PC-3 (cell line): ENCODE results near the gene TRPV6. TPM values are rescaled to one million over a fixed set of nuclear protein-coding genes. Genes with fewer than 3 reads are reported as not detected.

Experiments used
- ATAC-seq: fragments of 200-7000 bp; cut with Tn5 transposase; 2 replicates; pipeline ENCODE4 v1.9.1; 2020; ENCODE audit warnings: mild to moderate bottlenecking, moderate library complexity
- BruUV-seq: library from RNA; stranded (reverse); fragments of 400-500 nt; replicated peaks from 2 replicates; lab custom pipeline; 2021; lab: Mats Ljungman, UMichigan
- CTCF ChIA-PET: fragments of 300-600 bp; sonication (Branson Sonifier 250); formaldehyde crosslinking; loops from one replicate; lab custom pipeline; 2022; ENCODE audit warnings: antibody characterized with exemption; lab: Charles Lee
- POLR2A ChIA-PET: fragments of 300-600 bp; sonication (Branson Sonifier 250); formaldehyde crosslinking; loops from one replicate; lab custom pipeline; 2022; ENCODE audit warnings: antibody characterized with exemption; ENCODE audit not compliant: unreplicated experiment; lab: Charles Lee
- DNase-seq: peaks from one replicate; pipeline ENCODE4 v3.0.0-alpha.2; 2015
- H2AFZ ChIP-seq: fragments of 300-600 bp; sonication (generic); 2 replicates; pipeline ENCODE4 v1.6.0; 2016; ENCODE audit warnings: antibody characterized with exemption, low read length
- H3F3A ChIP-seq: fragments of 300-600 bp; sonication (generic); one replicate; pipeline ENCODE4 v1.6.0; 2017; ENCODE audit warnings: antibody characterized with exemption, low read length, control low read depth, mild to moderate bottlenecking; ENCODE audit not compliant: unreplicated experiment
- H3K27ac ChIP-seq: fragments of 300-600 bp; sonication (generic); 2 replicates; pipeline ENCODE4 v1.5.1; 2016; ENCODE audit warnings: mild to moderate bottlenecking, low read length
- H3K27me3 ChIP-seq: fragments of 300-600 bp; sonication (generic); 2 replicates; pipeline ENCODE4 v1.6.1; 2016; ENCODE audit warnings: low read length, mixed read lengths
- H3K36me3 ChIP-seq: fragments of 300-600 bp; sonication (generic); 2 replicates; pipeline ENCODE4 v1.6.1; 2016; ENCODE audit warnings: low read depth, mixed run types, low read length, mixed read lengths
- H3K4me1 ChIP-seq: fragments of 300-600 bp; sonication (generic); 2 replicates; pipeline ENCODE4 v1.5.1; 2016; ENCODE audit warnings: low read length; ENCODE audit not compliant: insufficient read depth
- H3K4me2 ChIP-seq: fragments of 300-600 bp; sonication (generic); 2 replicates; pipeline ENCODE4 v1.6.0; 2016; ENCODE audit warnings: low read length
- H3K4me3 ChIP-seq: fragments of 300-600 bp; sonication (generic); 2 replicates; pipeline ENCODE4 v1.5.1; 2016; ENCODE audit warnings: mild to moderate bottlenecking, low read length, mixed read lengths
- H3K79me2 ChIP-seq: fragments of 300-600 bp; sonication (generic); 2 replicates; pipeline ENCODE4 v1.6.1; 2017; ENCODE audit warnings: low read length, mixed read lengths
- H3K9ac ChIP-seq: fragments of 300-600 bp; sonication (generic); 2 replicates; pipeline ENCODE4 v1.6.0; 2016; ENCODE audit warnings: mild to moderate bottlenecking, low read length
- H3K9me2 ChIP-seq: fragments of 300-600 bp; sonication (generic); replicated peaks from 2 replicates; pipeline ENCODE4 v1.6.1; 2016; ENCODE audit warnings: mixed run types, low read length, mixed read lengths
- H3K9me3 ChIP-seq: fragments of 300-600 bp; sonication (generic); 2 replicates; pipeline ENCODE4 v1.6.1; 2016; ENCODE audit warnings: low read length, mixed read lengths
- H4K20me1 ChIP-seq: fragments of 300-600 bp; sonication (generic); 2 replicates; pipeline ENCODE4 v1.6.1; 2016; ENCODE audit warnings: low read length, mixed read lengths
- CTCF ChIP-seq: fragments of 300-600 bp; sonication (generic); conservative IDR thresholded peaks from 2 replicates; pipeline ENCODE4 v1.5.1; 2017; ENCODE audit warnings: antibody characterized with exemption, low read depth, mild to moderate bottlenecking, low read length
- EZH2 ChIP-seq: fragments of 300-600 bp; sonication (generic); IDR thresholded peaks from one replicate; pipeline ENCODE4 v1.6.1; 2017; ENCODE audit warnings: antibody characterized with exemption, mild to moderate bottlenecking, low read length; ENCODE audit not compliant: unreplicated experiment
- EZH2phosphoT487 ChIP-seq: fragments of 300-600 bp; sonication (generic); IDR thresholded peaks from 2 replicates; pipeline ENCODE4 v1.6.1; 2018; ENCODE audit warnings: mild to moderate bottlenecking, antibody characterized with exemption, low read length, borderline replicate concordance
- intact Hi-C: fragments of 100-400 bp; cut with micrococcal nuclease; formaldehyde crosslinking; loops from 2 replicates; pipeline ENCODE4 v1.9.0; 2023
- total RNA-seq: library from RNA; depleted of rRNA; stranded (reverse); fragments of >200 nt; gene quantifications from 2 replicates; pipeline ENCODE4 v1.2.3, GENCODE V29; 2014

The TRPV6 gene
- total RNA-seq, 1 experiment from 2014 or later, result 1.4 TPM

GRCh38 chr7:142883145-142883544 lies 2.4 kb downstream of the TRPV6 start:
- no peak overlapping the region for H3K4me3 ChIP-seq
- peaks cover 22% of the 10 kb centered on the region for H3K27me3 ChIP-seq
- H2AFZ ChIP-seq, result no peak overlapping the region
- no peak overlapping the region for H3K4me2 ChIP-seq
- no peaks in the 10 kb centered on the region for H3F3A ChIP-seq
- TF ChIP-seq EZH2, result no peak
- TF ChIP-seq CTCF, result no peak
- no peak for TF ChIP-seq EZH2phosphoT487
- no peaks in the 10 kb centered on the region for H4K20me1 ChIP-seq
- no peak overlapping the region for H3K9ac ChIP-seq
- intact Hi-C loops, result no loop called here
- no peaks in the 10 kb centered on the region for H3K9me3 ChIP-seq
- BruUV-seq, result no TSS peak
- H3K79me2 ChIP-seq, result no peaks in the 10 kb centered on the region
- no peak for DNase-seq
- H3K27ac ChIP-seq, result no peak overlapping the region
- no peaks in the 10 kb centered on the region for H3K36me3 ChIP-seq
- ChIA-PET POLR2A (no interaction called here), CTCF (no interaction called here)
- H3K9me2 ChIP-seq, result no peaks in the 10 kb centered on the region
- 0 out of 2 replicates have a peak, but pooled peaks cover 8% of the 10 kb centered on the region for H3K4me1 ChIP-seq
- no peak for ATAC-seq

- no peak overlapping the region for H3K9ac ChIP-seq
- DNase-seq (no peak), ATAC-seq (no peak)
- no peaks in the 10 kb centered on the region for H3K79me2 ChIP-seq
- POLR2A ChIA-PET, result no interaction called here
- intact Hi-C loops, result no loop called here
- H4K20me1 ChIP-seq, result no peaks in the 10 kb centered on the region
- no peak overlapping the region for H2AFZ ChIP-seq
- no peak overlapping the region for H3K4me2 ChIP-seq
- BruUV-seq, result no TSS peak
- H3K27ac ChIP-seq, result no peak overlapping the region
- TF ChIP-seq EZH2, result no peak
- no peak for TF ChIP-seq CTCF
- TF ChIP-seq EZH2phosphoT487, result no peak
- no peaks in the 10 kb centered on the region for H3K36me3 ChIP-seq
- 0 out of 2 replicates have a peak, but pooled peaks cover 8% of the 10 kb centered on the region for H3K4me1 ChIP-seq
- H3K27me3 ChIP-seq, result peaks cover 22% of the 10 kb centered on the region
- no peaks in the 10 kb centered on the region for H3F3A ChIP-seq
- no peaks in the 10 kb centered on the region for H3K9me3 ChIP-seq
- H3K9me2 ChIP-seq, result no peaks in the 10 kb centered on the region
- no peak overlapping the region for H3K4me3 ChIP-seq
- CTCF ChIA-PET, result no interaction called here
Observed at GRCh38 chr7:142882338-142882678, 3.2 kb downstream of the TRPV6 start.

- CTCF ChIA-PET, result interaction anchor here (0.6 to 1.0 kb wide), 5 partner anchors 13 to 334 kb away, joined by 3 to 4 read pairs (median 3); no protein-coding TSS in a partner anchor
- Histone ChIP-seq H3K4me3 (no peak overlapping the region), H3K9me3 (no peaks in the 10 kb centered on the region), H3K9ac (no peak overlapping the region), H3K4me1 (0 out of 2 replicates have a peak, but pooled peaks cover 8% of the 10 kb centered on the region), H4K20me1 (no peaks in the 10 kb centered on the region), H3K4me2 (no peak overlapping the region), H2AFZ (no peak overlapping the region), H3F3A (no peaks in the 10 kb centered on the region), H3K79me2 (no peaks in the 10 kb centered on the region), H3K27me3 (peaks cover 22% of the 10 kb centered on the region), H3K27ac (no peak overlapping the region), H3K36me3 (no peaks in the 10 kb centered on the region), H3K9me2 (no peaks in the 10 kb centered on the region)
- BruUV-seq, result no TSS peak
- ATAC-seq (no peak), DNase-seq (no peak)
- TF ChIP-seq CTCF, result no peak
- no peak for TF ChIP-seq EZH2
- no peak for TF ChIP-seq EZH2phosphoT487
- intact Hi-C loops, result loop anchor here (1.0 kb wide), 1 partner anchor 121 kb away; no protein-coding TSS in a partner anchor
- POLR2A ChIA-PET, result no interaction called here
Observed at GRCh38 chr7:142881586-142882337, 3.8 kb downstream of the TRPV6 start.
